Right atrium auricular region (tissue), 2 donors: Measurements from ENCODE around the gene SEPTIN6. TPM values are rescaled to one million over a fixed set of nuclear protein-coding genes. Genes with fewer than 3 reads are reported as not detected.

Experiments used
- DNase-seq: peaks from one replicate; pipeline ENCODE4 v3.0.0-alpha.2; 2019; ENCODE audit warnings: low spot score
- H3K27ac ChIP-seq, 2 donors: fragments of 200-600 bp; sonication (generic); 1 replicate in 1 of 2; 2 replicates in 1 of 2; pipeline ENCODE4 v1.5.1; 2016 to 2019
- H3K27me3 ChIP-seq, 2 donors: fragments of 200-600 bp; sonication (generic); one replicate each; pipeline versions ENCODE4 v1.5.1 to v1.6.0; 2017 to 2019
- H3K36me3 ChIP-seq: fragments of 200-600 bp; sonication (generic); one replicate; pipeline ENCODE4 v1.5.1; 2016
- H3K4me1 ChIP-seq, 2 donors: fragments of 200-600 bp; sonication (generic); one replicate each; pipeline versions ENCODE4 v1.5.1 to v1.6.0; 2017 to 2019
- H3K4me3 ChIP-seq, 2 donors: fragments of 200-600 bp; sonication (generic); 1 replicate in 1 of 2; 2 replicates in 1 of 2; pipeline ENCODE4 v1.5.1; 2017 to 2019; ENCODE audit warnings: mild to moderate bottlenecking in 1 of 2, moderate library complexity in 1 of 2
- H3K9me3 ChIP-seq, 2 donors: fragments of 200-600 bp; sonication (generic); one replicate each; pipeline ENCODE4 v1.5.1; 2019
- CTCF ChIP-seq, 2 donors: fragments of 200-600 bp; sonication (generic); IDR thresholded peaks; one replicate each; pipeline ENCODE4 v1.5.1; 2019; ENCODE audit warnings: antibody characterized with exemption in 2 of 2
- total RNA-seq, 2 donors: library from RNA; depleted of rRNA; stranded (reverse); fragments of >200 nt; gene quantifications; one replicate each; pipeline ENCODE4 v1.1.0, GENCODE V29; 2016

The SEPTIN6 gene
- total RNA-seq, 2 donors from 2014 or later, result 14.1 to 16.4 TPM

- H3K4me3 ChIP-seq, result no peak overlapping the region
- H3K27ac ChIP-seq, result no peak overlapping the region
- H3K4me1 ChIP-seq, result no peaks in the 10 kb centered on the region
- no peaks in the 10 kb centered on the region for H3K36me3 ChIP-seq
- DNase-seq, result no peak
- no peak for TF ChIP-seq CTCF (IDR thresholded peaks at IDR 0.05)
- no peaks in the 10 kb centered on the region for H3K9me3 ChIP-seq
- H3K27me3 ChIP-seq, result no peaks in the 10 kb centered on the region
Observed at GRCh38 chrX:119694601-119695534, 1.9 kb upstream of the SEPTIN6 start.

GRCh38 chrX:119693996-119694451 lies 1.1 kb upstream of the SEPTIN6 start:
- H3K4me3 ChIP-seq, result peak overlapping the region in 1 of 2 donors; percentile 66
- H3K27me3 ChIP-seq, result no peaks in the 10 kb centered on the region
- DNase-seq, result no peak
- no peaks in the 10 kb centered on the region for H3K36me3 ChIP-seq
- H3K4me1 ChIP-seq, result no peaks in the 10 kb centered on the region
- H3K9me3 ChIP-seq, result no peaks in the 10 kb centered on the region
- no peak overlapping the region for H3K27ac ChIP-seq
- no peak for TF ChIP-seq CTCF (IDR thresholded peaks at IDR 0.05)

GRCh38 chrX:119692191-119693039 lies 553 bp downstream of the SEPTIN6 start:
- peak; percentile 72 for DNase-seq
- no peaks in the 10 kb centered on the region for H3K4me1 ChIP-seq
- no peaks in the 10 kb centered on the region for H3K9me3 ChIP-seq
- peak overlapping the region; percentile 60 to 74 for H3K27ac ChIP-seq
- no peak for TF ChIP-seq CTCF (IDR thresholded peaks at IDR 0.05)
- no peaks in the 10 kb centered on the region for H3K36me3 ChIP-seq
- H3K27me3 ChIP-seq, result no peaks in the 10 kb centered on the region
- peak overlapping the region; percentile 59 to 66 for H3K4me3 ChIP-seq

GRCh38 chrX:119690921-119691716 lies 1.8 kb downstream of the SEPTIN6 start:
- Histone ChIP-seq H3K4me1 (peaks cover 0 to 7% of the 10 kb centered on the region in 2 donors), H3K4me3 (peak overlapping the region in 1 of 2 donors; percentile 66), H3K36me3 (no peaks in the 10 kb centered on the region), H3K9me3 (no peaks in the 10 kb centered on the region), H3K27ac (no peak overlapping the region), H3K27me3 (no peaks in the 10 kb centered on the region)
- TF ChIP-seq CTCF (IDR thresholded peaks at IDR 0.05), result no peak
- no peak for DNase-seq

GRCh38 chrX:119688911-119689321 lies 4.1 kb downstream of the SEPTIN6 start:
- H3K36me3 ChIP-seq, result no peaks in the 10 kb centered on the region
- H3K4me3 ChIP-seq, result no peak overlapping the region
- H3K4me1 ChIP-seq, result peaks cover 0 to 13% of the 10 kb centered on the region in 2 donors
- no peak for TF ChIP-seq CTCF (IDR thresholded peaks at IDR 0.05)
- no peak overlapping the region for H3K27ac ChIP-seq
- H3K9me3 ChIP-seq, result no peaks in the 10 kb centered on the region
- H3K27me3 ChIP-seq, result no peaks in the 10 kb centered on the region
- no peak for DNase-seq
